Astrocyte (in vitro differentiated cells and primary cell): ENCODE results near the gene HSPA14. TPM values are rescaled to one million over a fixed set of nuclear protein-coding genes. Genes with fewer than 3 reads are reported as not detected.

Source experiments
- DNase-seq: peaks from one replicate; pipeline ENCODE4 v3.0.0-alpha.2; 2010; ENCODE audit warnings: low read depth
- FAIRE-seq: peaks from 2 replicates; lab custom pipeline; 2011; peaks lifted over from hg19 to GRCh38; lab: Jason Lieb, UNC
- H2AFZ ChIP-seq: 2 replicates; pipeline ENCODE4 v1.6.0; 2012; ENCODE audit warnings: low read depth, low read length, inconsistent platforms
- H3K27ac ChIP-seq: 2 replicates; pipeline ENCODE4 v1.5.1; 2011; ENCODE audit warnings: low read depth, low read length, inconsistent platforms
- H3K27me3 ChIP-seq: 2 replicates; pipeline ENCODE4 v1.6.0; 2011; ENCODE audit warnings: low read length, inconsistent platforms; ENCODE audit not compliant: insufficient read depth
- H3K36me3 ChIP-seq: 2 replicates; pipeline ENCODE4 v1.5.1; 2011; ENCODE audit warnings: low read length, inconsistent platforms; ENCODE audit not compliant: insufficient read depth
- H3K4me1 ChIP-seq: 2 replicates; pipeline ENCODE4 v1.5.1; 2011; ENCODE audit warnings: low read length, inconsistent platforms; ENCODE audit not compliant: insufficient read depth
- H3K4me2 ChIP-seq: 2 replicates; pipeline ENCODE4 v1.6.0; 2012; ENCODE audit warnings: low read length, inconsistent platforms
- H3K4me3 ChIP-seq: 2 replicates; pipeline ENCODE4 v1.5.1; 2011; ENCODE audit warnings: low read depth, mild to moderate bottlenecking, low read length, inconsistent platforms; ENCODE audit not compliant: insufficient read depth
- H3K79me2 ChIP-seq: 2 replicates; pipeline ENCODE4 v1.6.0; 2012; ENCODE audit warnings: mild to moderate bottlenecking, low read length, inconsistent platforms; ENCODE audit not compliant: insufficient read depth
- H3K9ac ChIP-seq: 2 replicates; pipeline ENCODE4 v1.6.0; 2012; ENCODE audit warnings: mild to moderate bottlenecking, low read length, inconsistent platforms
- H3K9me3 ChIP-seq: 2 replicates; pipeline ENCODE4 v1.5.1; 2012; ENCODE audit warnings: low read depth, mild to moderate bottlenecking, low read length, inconsistent platforms; ENCODE audit not compliant: insufficient read depth
- H4K20me1 ChIP-seq: 2 replicates; pipeline ENCODE4 v1.6.0; 2012; ENCODE audit warnings: low read length, inconsistent platforms; ENCODE audit not compliant: insufficient read depth
- H3K27ac Mint-ChIP-seq: one replicate; pipeline ENCODE4 v1.8.0; 2021; ENCODE audit warnings: mild to moderate bottlenecking, mixed read lengths; ENCODE audit not compliant: unreplicated experiment
- H3K27me3 Mint-ChIP-seq: one replicate; pipeline ENCODE4 v1.8.0; 2021; ENCODE audit warnings: low read depth, mixed read lengths; ENCODE audit not compliant: unreplicated experiment
- H3K36me3 Mint-ChIP-seq: one replicate; pipeline ENCODE4 v1.8.0; 2021; ENCODE audit warnings: low read depth, mixed read lengths; ENCODE audit not compliant: unreplicated experiment
- H3K4me1 Mint-ChIP-seq: one replicate; pipeline ENCODE4 v1.8.0; 2021; ENCODE audit warnings: low read depth, mixed read lengths; ENCODE audit not compliant: unreplicated experiment
- H3K4me3 Mint-ChIP-seq: one replicate; pipeline ENCODE4 v1.8.0; 2021; ENCODE audit warnings: mild to moderate bottlenecking, moderate library complexity, mixed read lengths; ENCODE audit not compliant: unreplicated experiment
- H3K9me3 Mint-ChIP-seq: one replicate; pipeline ENCODE4 v1.8.0; 2021; ENCODE audit warnings: mild to moderate bottlenecking, mixed read lengths; ENCODE audit not compliant: unreplicated experiment
- EZH2 ChIP-seq: IDR thresholded peaks from 2 replicates; pipeline ENCODE4 v1.6.1; 2012; ENCODE audit warnings: mild to moderate bottlenecking, low read length, inconsistent platforms; ENCODE audit not compliant: insufficient read depth
- total RNA-seq: library from RNA; stranded (reverse); gene quantifications from 2 replicates; pipeline ENCODE4 v1.2.1, GENCODE V29; 2021
- TF ChIP-seq, protein P1 (sequence below): IDR thresholded peaks from 2 replicates; pipeline ENCODE4 v1.5.1; 2011; ENCODE audit warnings: low read depth, mild to moderate bottlenecking, inconsistent platforms, low read length, moderate library complexity; ENCODE audit not compliant: insufficient read depth

Gene HSPA14
- total RNA-seq, 1 donor from 2014 or later = 12.8 TPM

DNA sequence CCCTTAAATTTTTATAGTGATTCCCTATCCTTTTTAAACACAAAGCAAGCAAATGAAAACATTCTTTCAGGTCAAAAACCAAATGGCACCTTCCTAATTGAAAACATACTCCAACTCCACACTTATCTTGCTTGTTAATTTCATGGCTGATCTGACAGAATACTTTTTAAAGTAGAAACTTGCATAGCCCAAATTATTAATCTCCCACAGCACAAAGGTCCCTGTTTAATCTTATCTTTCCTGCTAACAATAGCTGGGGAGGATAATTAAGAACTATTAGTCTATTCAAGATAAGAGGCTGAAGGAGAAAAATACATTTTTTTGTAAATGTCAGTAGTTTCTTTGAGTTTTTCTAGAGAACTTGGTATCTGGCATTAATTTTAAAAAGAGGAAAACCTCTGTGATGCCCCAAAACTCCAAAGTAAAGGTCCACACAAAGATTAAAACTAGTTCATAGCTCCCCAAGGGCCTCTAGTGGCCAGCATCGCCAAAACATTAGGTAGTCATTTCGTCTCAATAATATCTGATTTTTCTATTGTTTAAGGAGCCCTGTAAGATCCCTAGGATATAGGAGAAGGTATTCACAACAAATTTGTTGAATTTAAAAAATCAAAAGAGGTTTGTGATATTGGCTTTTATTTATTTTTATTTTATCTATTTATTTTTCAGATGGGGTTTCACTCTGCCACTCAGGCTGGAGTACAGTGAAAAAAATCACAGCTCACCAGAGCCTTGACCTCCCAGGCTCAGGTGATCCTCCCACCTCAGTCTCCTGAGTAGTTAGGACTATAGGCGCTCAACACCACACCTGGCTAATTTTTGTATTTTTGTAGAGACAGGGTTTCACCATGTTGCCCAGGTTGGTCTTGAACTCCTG is 15.0 kb upstream of the HSPA14 start:
- no peaks in the 10 kb centered on the region for H3K9me3 ChIP-seq
- Mint-ChIP-seq H3K27me3 (peaks cover 11% of the 10 kb centered on the region), H3K9me3 (no peaks in the 10 kb centered on the region), H3K36me3 (no peaks in the 10 kb centered on the region), H3K4me3 (no peak overlapping the region), H3K4me1 (peaks cover 4% of the 10 kb centered on the region), H3K27ac (no peak overlapping the region)
- H4K20me1 ChIP-seq = no peaks in the 10 kb centered on the region
- no peak overlapping the region for H2AFZ ChIP-seq
- H3K36me3 ChIP-seq = no peaks in the 10 kb centered on the region
- TF ChIP-seq, protein P1, sequence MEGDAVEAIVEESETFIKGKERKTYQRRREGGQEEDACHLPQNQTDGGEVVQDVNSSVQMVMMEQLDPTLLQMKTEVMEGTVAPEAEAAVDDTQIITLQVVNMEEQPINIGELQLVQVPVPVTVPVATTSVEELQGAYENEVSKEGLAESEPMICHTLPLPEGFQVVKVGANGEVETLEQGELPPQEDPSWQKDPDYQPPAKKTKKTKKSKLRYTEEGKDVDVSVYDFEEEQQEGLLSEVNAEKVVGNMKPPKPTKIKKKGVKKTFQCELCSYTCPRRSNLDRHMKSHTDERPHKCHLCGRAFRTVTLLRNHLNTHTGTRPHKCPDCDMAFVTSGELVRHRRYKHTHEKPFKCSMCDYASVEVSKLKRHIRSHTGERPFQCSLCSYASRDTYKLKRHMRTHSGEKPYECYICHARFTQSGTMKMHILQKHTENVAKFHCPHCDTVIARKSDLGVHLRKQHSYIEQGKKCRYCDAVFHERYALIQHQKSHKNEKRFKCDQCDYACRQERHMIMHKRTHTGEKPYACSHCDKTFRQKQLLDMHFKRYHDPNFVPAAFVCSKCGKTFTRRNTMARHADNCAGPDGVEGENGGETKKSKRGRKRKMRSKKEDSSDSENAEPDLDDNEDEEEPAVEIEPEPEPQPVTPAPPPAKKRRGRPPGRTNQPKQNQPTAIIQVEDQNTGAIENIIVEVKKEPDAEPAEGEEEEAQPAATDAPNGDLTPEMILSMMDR = peak; percentile 86
- TF ChIP-seq EZH2 = no peak
- H3K79me2 ChIP-seq = no peaks in the 10 kb centered on the region
- no peak overlapping the region for H3K9ac ChIP-seq
- no peak for FAIRE-seq
- peaks cover 5% of the 10 kb centered on the region for H3K4me1 ChIP-seq
- no peak overlapping the region for H3K4me2 ChIP-seq
- DNase-seq = peak; percentile 12
- H3K4me3 ChIP-seq = no peak overlapping the region
- no peaks in the 10 kb centered on the region for H3K27me3 ChIP-seq
- no peak overlapping the region for H3K27ac ChIP-seq

DNA sequence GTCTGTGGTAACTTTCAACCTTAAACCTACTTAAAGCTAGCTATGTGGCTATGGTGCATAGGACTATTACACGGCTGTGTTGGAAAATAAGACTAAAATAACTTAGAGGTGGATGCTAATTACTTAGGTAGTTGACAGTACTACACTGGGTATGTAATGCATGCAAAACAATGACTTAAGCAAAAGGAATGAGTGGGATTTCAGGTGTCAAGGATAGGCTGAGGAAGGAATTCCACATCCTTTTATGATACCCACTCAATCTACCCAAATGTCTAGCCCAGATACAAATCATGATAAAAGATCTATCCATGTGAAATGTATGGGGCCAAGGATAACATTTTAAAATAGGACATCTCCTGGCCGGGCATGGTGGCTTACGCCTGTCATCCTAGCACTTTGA is 14.1 kb upstream of the HSPA14 start:
- peaks cover 5% of the 10 kb centered on the region for H3K4me1 ChIP-seq
- H3K9ac ChIP-seq = no peak overlapping the region
- no peaks in the 10 kb centered on the region for H4K20me1 ChIP-seq
- H3K36me3 ChIP-seq = no peaks in the 10 kb centered on the region
- H3K27ac ChIP-seq = no peak overlapping the region
- H3K9me3 ChIP-seq = no peaks in the 10 kb centered on the region
- Mint-ChIP-seq H3K9me3 (no peaks in the 10 kb centered on the region), H3K27ac (no peak overlapping the region), H3K27me3 (peaks cover 11% of the 10 kb centered on the region), H3K4me1 (peaks cover 4% of the 10 kb centered on the region), H3K36me3 (no peaks in the 10 kb centered on the region), H3K4me3 (no peak overlapping the region)
- no peak overlapping the region for H3K4me3 ChIP-seq
- TF ChIP-seq EZH2 = no peak
- TF ChIP-seq, protein P1 = no peak
- H3K27me3 ChIP-seq = no peaks in the 10 kb centered on the region
- DNase-seq (no peak), FAIRE-seq (no peak)
- H3K4me2 ChIP-seq = no peak overlapping the region
- H3K79me2 ChIP-seq = no peaks in the 10 kb centered on the region
- no peak overlapping the region for H2AFZ ChIP-seq
